HepG2 (cell line): ENCODE measurements around the gene P2RY8. TPM values are rescaled to one million over a fixed set of nuclear protein-coding genes. Genes with fewer than 3 reads are reported as not detected.

Experiments used
- ATAC-seq: fragments of 200-7000 bp; cut with Tn5 transposase; 3 replicates; pipeline ENCODE4 v1.9.1; 2020; ENCODE audit warnings: mild to moderate bottlenecking, moderate library complexity
- BruUV-seq: library from RNA; stranded (reverse); fragments of 400-500 nt; replicated peaks from 2 replicates; lab custom pipeline; 2021; lab: Mats Ljungman, UMichigan
- CTCF ChIA-PET: fragments of 300-600 bp; formaldehyde crosslinking; extraction: SDS; loops from one replicate; lab custom pipeline; 2021; ENCODE audit warnings: low total read pairs, inconsistent platforms, low intra/inter-chr PET ratio; lab: Yijun Ruan, JAX
- POLR2A ChIA-PET: fragments of 350-600 bp; sonication (Branson Sonifier 250); formaldehyde crosslinking; loops from one replicate; lab custom pipeline; 2020; ENCODE audit warnings: antibody characterized with exemption, inconsistent platforms; lab: Yijun Ruan, JAX
- DNase-seq: peaks from one replicate; pipeline ENCODE4 v3.0.0-alpha.2; 2015; ENCODE audit warnings: low spot score
- FAIRE-seq: peaks from 3 replicates; lab custom pipeline; 2011; peaks lifted over from hg19 to GRCh38; lab: Jason Lieb, UNC
- H2AFZ ChIP-seq: one replicate; pipeline ENCODE4 v1.6.1; 2011; ENCODE audit warnings: low read length, inconsistent platforms
- H3K27ac ChIP-seq: fragments of 300-600 bp; 3 replicates; pipeline ENCODE4 v1.8.0; 2011; ENCODE audit warnings: mixed run types, mild to moderate bottlenecking, mixed read lengths, low read length, inconsistent platforms; ENCODE audit not compliant: insufficient read depth; ENCODE audit errors: extremely low read length
- H3K27me3 ChIP-seq, 2 experiments: fragments of 200-600 bp in 1 of 2; 2 replicates in 1 of 2; 3 replicates in 1 of 2; pipeline versions ENCODE4 v1.6.0 to v1.8.0; 2011; ENCODE audit warnings: low read length in 2 of 2, mild to moderate bottlenecking in 2 of 2, moderate library complexity in 2 of 2, inconsistent platforms in 1 of 2; ENCODE audit not compliant: insufficient read depth in 2 of 2, control insufficient read depth in 1 of 2
- H3K36me3 ChIP-seq, 2 experiments: fragments of 200-600 bp in 1 of 2; replicated peaks in 1 of 2; 2 replicates in 1 of 2; 3 replicates in 1 of 2; pipeline versions ENCODE4 v1.5.1 to v1.8.0; 2011; ENCODE audit warnings: low read length in 2 of 2, inconsistent platforms in 1 of 2; ENCODE audit not compliant: insufficient read depth in 2 of 2, control insufficient read depth in 1 of 2
- H3K4me1 ChIP-seq: 2 replicates; pipeline ENCODE4 v1.5.1; 2012; ENCODE audit warnings: low read length, inconsistent platforms; ENCODE audit not compliant: insufficient read depth
- H3K4me2 ChIP-seq: 2 replicates; pipeline ENCODE4 v1.6.0; 2011; ENCODE audit warnings: low read depth, low read length, inconsistent platforms
- H3K4me3 ChIP-seq, 3 experiments: fragments of 200-600 bp in 1 of 3; sonication (generic), shearing (Covaris generic) in 1 of 3; replicated peaks in 1 of 3; 2 replicates each; pipeline ENCODE4 v1.5.1; 2011 to 2016; ENCODE audit warnings: low read length in 3 of 3, inconsistent platforms in 2 of 3, low read depth in 2 of 3, mild to moderate bottlenecking in 2 of 3, control low read depth in 1 of 3, mixed read lengths in 1 of 3; ENCODE audit not compliant: insufficient read depth in 1 of 3
- H3K79me2 ChIP-seq: one replicate; pipeline ENCODE4 v1.6.1; 2011; ENCODE audit warnings: low read length, inconsistent platforms; ENCODE audit not compliant: insufficient read depth
- H3K9ac ChIP-seq: 2 replicates; pipeline ENCODE4 v1.6.0; 2011; ENCODE audit warnings: mild to moderate bottlenecking, low read depth, low read length, inconsistent platforms; ENCODE audit not compliant: insufficient read depth
- H3K9me3 ChIP-seq: 2 replicates; pipeline ENCODE4 v1.5.1; 2012; ENCODE audit warnings: mild to moderate bottlenecking, low read length
- H4K20me1 ChIP-seq: 2 replicates; pipeline ENCODE4 v1.6.0; 2011; ENCODE audit warnings: inconsistent platforms, mild to moderate bottlenecking, low read length, moderate library complexity; ENCODE audit not compliant: insufficient read depth
- KAT8 ChIP-seq: IDR thresholded peaks from 2 replicates; pipeline ENCODE4 v1.6.1; 2016; ENCODE audit warnings: missing genetic modification reagents, missing compliant biosample characterization
- NBN ChIP-seq: fragments of 450-650 bp; conservative IDR thresholded peaks from 2 replicates; pipeline ENCODE4 v1.6.1; 2017
- NR2F2 ChIP-seq: IDR thresholded peaks from 2 replicates; pipeline ENCODE4 v1.6.1; 2012; ENCODE audit warnings: low read depth, inconsistent platforms, borderline replicate concordance
- PHF5A ChIP-seq: IDR thresholded peaks from one replicate; pipeline ENCODE4 v1.6.1; 2018; ENCODE audit warnings: low read depth, missing genetic modification reagents; ENCODE audit not compliant: unreplicated experiment
- SCMH1 ChIP-seq: sonication (generic); formaldehyde crosslinking; IDR thresholded peaks from 2 replicates; pipeline ENCODE4 v1.9.0; 2021; ENCODE audit warnings: missing genetic modification reagents, mild to moderate bottlenecking, borderline replicate concordance
- SUZ12 ChIP-seq: fragments of 150-350 bp; IDR thresholded peaks from 2 replicates; pipeline ENCODE4 v1.6.1; 2014; ENCODE audit warnings: low read depth, low read length
- ZNF224 ChIP-seq: sonication (generic); formaldehyde crosslinking; IDR thresholded peaks from 2 replicates; pipeline ENCODE4 v1.5.0; 2020; ENCODE audit warnings: mild to moderate bottlenecking, missing genetic modification reagents
- ZNF564 ChIP-seq: sonication (generic); formaldehyde crosslinking; IDR thresholded peaks from 2 replicates; pipeline ENCODE4 v1.8.1; 2023; ENCODE audit warnings: mild to moderate bottlenecking, missing genetic modification reagents
- ZNF800 ChIP-seq: sonication (generic); formaldehyde crosslinking; IDR thresholded peaks from 2 replicates; pipeline ENCODE4 v1.4.0; 2020; ENCODE audit warnings: missing genetic modification reagents
- WGBS: methylation state at CpG from one replicate; pipeline ENCODE4 v1.1.6; 2017; ENCODE audit warnings: low lambda C conversion rate; 5-methylcytosine and 5-hydroxymethylcytosine counted together
- in situ Hi-C: cut with HindIII; loops from 2 replicates; pipeline ENCODE4 v1.10.0; 2017; ENCODE audit warnings: low pct_unique_long_range_greater_than_20kb; ENCODE audit not compliant: extremely low pct_ligation_motif_present
- intact Hi-C: fragments of 100-400 bp; cut with micrococcal nuclease; formaldehyde crosslinking; loops from one replicate; pipeline ENCODE4 v1.10.0; 2022; ENCODE audit not compliant: unreplicated experiment
- polyA plus RNA-seq, 8 experiments: library from polyadenylated mRNA; depleted of rRNA in 3 of 8; stranded (reverse) in 7 of 8; unstranded in 1 of 8; fragments of >200 nt; fragmentation: Illumina TruSeq in 4 of 8; extraction: Trizol in 4 of 8; gene quantifications; 2 replicates each; pipeline versions ENCODE4 v1.2.1 to v1.2.3, GENCODE V29; 2011 to 2016; ENCODE audit warnings: low read depth in 4 of 8, missing spikeins in 1 of 8, mixed read lengths in 1 of 8; ENCODE audit not compliant: insufficient read depth in 1 of 8
- total RNA-seq, 5 experiments: library from RNA; depleted of rRNA; stranded (reverse); fragments of >200 nt; fragmentation: Illumina TruSeq; extraction: Trizol; gene quantifications; 2 replicates each; pipeline ENCODE4 v1.2.3, GENCODE V29; 2016; ENCODE audit warnings: low read depth in 1 of 5
- TF ChIP-seq, protein P1 (sequence below): sonication (generic); formaldehyde crosslinking; IDR thresholded peaks from 2 replicates; pipeline ENCODE4 v1.5.0; 2020; ENCODE audit warnings: mild to moderate bottlenecking, missing genetic modification reagents
- TF ChIP-seq, protein P2 (sequence below): sonication (generic); formaldehyde crosslinking; IDR thresholded peaks from 2 replicates; pipeline ENCODE4 v1.4.0; 2020; ENCODE audit warnings: mild to moderate bottlenecking, missing genetic modification reagents, borderline replicate concordance

The P2RY8 gene
- total and polyA plus RNA-seq, 2 of the 13 experiments (the other 11 are each of a cell fraction or from before 2014, with no cell fraction given), result 1.0 to 1.3 TPM

DNA sequence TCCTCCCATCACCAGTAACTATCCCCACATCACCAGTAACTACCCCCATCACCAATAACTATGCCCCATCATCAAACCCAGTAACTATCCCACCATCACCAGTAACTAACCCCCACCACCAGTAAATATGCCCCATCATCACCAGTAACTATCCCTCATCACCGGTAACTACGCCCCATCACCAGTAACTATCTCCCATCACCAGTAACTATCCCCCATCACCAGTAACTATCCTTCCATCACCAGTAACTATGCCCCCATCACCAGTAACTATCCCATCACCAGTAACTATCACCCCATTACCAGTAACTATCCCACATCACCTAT, 87.2 kb downstream of the P2RY8 start (continued):
- TF ChIP-seq, protein P1, sequence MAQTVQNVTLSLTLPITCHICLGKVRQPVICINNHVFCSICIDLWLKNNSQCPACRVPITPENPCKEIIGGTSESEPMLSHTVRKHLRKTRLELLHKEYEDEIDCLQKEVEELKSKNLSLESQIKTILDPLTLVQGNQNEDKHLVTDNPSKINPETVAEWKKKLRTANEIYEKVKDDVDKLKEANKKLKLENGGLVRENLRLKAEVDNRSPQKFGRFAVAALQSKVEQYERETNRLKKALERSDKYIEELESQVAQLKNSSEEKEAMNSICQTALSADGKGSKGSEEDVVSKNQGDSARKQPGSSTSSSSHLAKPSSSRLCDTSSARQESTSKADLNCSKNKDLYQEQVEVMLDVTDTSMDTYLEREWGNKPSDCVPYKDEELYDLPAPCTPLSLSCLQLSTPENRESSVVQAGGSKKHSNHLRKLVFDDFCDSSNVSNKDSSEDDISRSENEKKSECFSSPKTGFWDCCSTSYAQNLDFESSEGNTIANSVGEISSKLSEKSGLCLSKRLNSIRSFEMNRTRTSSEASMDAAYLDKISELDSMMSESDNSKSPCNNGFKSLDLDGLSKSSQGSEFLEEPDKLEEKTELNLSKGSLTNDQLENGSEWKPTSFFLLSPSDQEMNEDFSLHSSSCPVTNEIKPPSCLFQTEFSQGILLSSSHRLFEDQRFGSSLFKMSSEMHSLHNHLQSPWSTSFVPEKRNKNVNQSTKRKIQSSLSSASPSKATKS (CRISPR knock-in tag), result no peak
- no peak for TF ChIP-seq NBN
- TF ChIP-seq ZNF564, result no peak

- no peak for ATAC-seq
- TF ChIP-seq NR2F2 (no peak), SUZ12 (no peak), ZNF800 (CRISPR knock-in tag) (no peak), PHF5A (CRISPR knock-in tag) (no peak), SCMH1 (CRISPR knock-in tag) (no peak), ZNF224 (CRISPR knock-in tag) (no peak), KAT8 (no peak)
- TF ChIP-seq, protein P2, sequence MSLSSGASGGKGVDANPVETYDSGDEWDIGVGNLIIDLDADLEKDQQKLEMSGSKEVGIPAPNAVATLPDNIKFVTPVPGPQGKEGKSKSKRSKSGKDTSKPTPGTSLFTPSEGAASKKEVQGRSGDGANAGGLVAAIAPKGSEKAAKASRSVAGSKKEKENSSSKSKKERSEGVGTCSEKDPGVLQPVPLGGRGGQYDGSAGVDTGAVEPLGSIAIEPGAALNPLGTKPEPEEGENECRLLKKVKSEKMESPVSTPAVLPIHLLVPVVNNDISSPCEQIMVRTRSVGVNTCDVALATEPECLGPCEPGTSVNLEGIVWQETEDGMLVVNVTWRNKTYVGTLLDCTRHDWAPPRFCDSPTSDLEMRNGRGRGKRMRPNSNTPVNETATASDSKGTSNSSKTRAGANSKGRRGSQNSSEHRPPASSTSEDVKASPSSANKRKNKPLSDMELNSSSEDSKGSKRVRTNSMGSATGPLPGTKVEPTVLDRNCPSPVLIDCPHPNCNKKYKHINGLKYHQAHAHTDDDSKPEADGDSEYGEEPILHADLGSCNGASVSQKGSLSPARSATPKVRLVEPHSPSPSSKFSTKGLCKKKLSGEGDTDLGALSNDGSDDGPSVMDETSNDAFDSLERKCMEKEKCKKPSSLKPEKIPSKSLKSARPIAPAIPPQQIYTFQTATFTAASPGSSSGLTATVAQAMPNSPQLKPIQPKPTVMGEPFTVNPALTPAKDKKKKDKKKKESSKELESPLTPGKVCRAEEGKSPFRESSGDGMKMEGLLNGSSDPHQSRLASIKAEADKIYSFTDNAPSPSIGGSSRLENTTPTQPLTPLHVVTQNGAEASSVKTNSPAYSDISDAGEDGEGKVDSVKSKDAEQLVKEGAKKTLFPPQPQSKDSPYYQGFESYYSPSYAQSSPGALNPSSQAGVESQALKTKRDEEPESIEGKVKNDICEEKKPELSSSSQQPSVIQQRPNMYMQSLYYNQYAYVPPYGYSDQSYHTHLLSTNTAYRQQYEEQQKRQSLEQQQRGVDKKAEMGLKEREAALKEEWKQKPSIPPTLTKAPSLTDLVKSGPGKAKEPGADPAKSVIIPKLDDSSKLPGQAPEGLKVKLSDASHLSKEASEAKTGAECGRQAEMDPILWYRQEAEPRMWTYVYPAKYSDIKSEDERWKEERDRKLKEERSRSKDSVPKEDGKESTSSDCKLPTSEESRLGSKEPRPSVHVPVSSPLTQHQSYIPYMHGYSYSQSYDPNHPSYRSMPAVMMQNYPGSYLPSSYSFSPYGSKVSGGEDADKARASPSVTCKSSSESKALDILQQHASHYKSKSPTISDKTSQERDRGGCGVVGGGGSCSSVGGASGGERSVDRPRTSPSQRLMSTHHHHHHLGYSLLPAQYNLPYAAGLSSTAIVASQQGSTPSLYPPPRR (CRISPR knock-in tag), result no peak
Observed at GRCh38 chrX:1449036-1449822, 87.8 kb downstream of the P2RY8 start.

More at GRCh38 chrX:1449036-1449822, 87.8 kb downstream of the P2RY8 start:
- Histone ChIP-seq H3K4me2 (no peak overlapping the region), H4K20me1 (no peaks in the 10 kb centered on the region), H2AFZ (no peak overlapping the region), H3K36me3 (no peaks in the 10 kb centered on the region; a peak in 1 of 5 replicates), H3K4me1 (peaks cover 12% of the 10 kb centered on the region), H3K79me2 (peaks cover 14% of the 10 kb centered on the region), H3K9me3 (no peaks in the 10 kb centered on the region), H3K27me3 (no peaks in the 10 kb centered on the region; a peak in 1 of 5 replicates), H3K4me3 (no peak overlapping the region), H3K9ac (no peak overlapping the region), H3K27ac (no peak overlapping the region)
- POLR2A ChIA-PET, result no interaction called here
- CTCF ChIA-PET, result no interaction called here
- no TSS peak for BruUV-seq
- in situ Hi-C loops (no loop called here), intact Hi-C loops (no loop called here)
- 88% methylated on average over 9 of the region's 9 CpGs for WGBS
- FAIRE-seq (no peak), DNase-seq (no peak)
